NCI-H1694 treated with DMSO at 0.1 percent for 48 hours (cell line): ENCODE results near the gene MB.

Experiments used
- DNase-seq: peaks from one replicate; lab custom pipeline; 2025; lab: John Stamatoyannopoulos, UW

The MB gene

DNA sequence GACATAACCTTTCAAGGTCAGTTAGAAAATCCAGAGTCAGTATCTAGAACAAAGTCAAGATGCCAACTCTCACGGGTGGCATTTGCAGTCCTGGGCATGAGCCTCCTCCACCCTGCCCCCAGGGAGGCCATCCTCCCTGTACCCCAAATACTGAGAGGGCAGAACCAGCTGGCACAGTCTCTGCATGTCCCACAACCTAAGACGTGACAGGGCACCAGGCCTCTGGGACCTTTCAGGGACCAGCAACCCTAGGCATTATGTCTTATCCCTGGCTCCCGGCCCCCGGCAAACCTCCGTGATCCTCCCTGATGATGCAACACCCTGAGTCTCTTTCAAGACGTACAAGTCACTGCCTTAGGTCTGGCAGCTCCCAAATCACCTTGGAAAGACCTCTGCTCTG is 2.0 kb downstream of the MB start:
- DNase-seq: no peak

DNA sequence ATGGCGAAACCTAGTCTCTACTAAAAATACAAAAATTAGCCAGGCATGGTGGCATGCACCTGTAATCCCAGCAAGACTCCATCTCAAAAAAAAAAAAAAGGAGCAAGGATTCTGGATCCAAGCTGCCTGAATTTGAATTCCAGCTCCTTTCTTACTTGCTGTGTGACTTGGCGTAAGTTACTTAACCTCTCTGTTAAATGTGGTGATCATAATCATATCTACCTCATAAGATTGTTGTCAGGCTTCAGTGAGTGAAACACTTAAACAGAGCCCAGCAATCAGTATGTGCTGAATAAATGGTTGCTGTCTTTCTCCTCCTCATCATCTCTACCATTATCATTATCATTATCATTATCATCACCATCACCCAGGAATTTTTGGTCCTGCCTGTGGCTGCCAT is 2.7 kb downstream of the MB start:
- no peak for DNase-seq

DNA sequence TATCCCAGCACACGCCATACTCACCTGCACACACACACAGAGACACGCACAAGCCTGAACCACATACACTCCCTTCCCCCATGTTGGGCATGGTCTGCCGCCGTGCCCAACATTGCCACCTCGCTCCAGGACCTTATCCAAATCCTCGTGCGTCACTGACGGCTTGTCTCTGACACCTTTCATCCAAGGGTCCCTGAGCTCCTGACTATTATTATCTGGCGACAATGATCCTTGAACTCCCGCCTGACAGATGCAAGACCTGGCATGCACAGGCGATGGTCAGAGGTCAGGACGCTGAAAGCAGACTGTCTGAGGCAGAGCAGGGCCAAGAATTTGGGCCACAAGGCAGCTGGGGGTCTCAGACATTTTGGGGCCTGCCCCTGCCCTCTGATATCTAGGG is 4.2 kb downstream of the MB start:
- no peak for DNase-seq

DNA sequence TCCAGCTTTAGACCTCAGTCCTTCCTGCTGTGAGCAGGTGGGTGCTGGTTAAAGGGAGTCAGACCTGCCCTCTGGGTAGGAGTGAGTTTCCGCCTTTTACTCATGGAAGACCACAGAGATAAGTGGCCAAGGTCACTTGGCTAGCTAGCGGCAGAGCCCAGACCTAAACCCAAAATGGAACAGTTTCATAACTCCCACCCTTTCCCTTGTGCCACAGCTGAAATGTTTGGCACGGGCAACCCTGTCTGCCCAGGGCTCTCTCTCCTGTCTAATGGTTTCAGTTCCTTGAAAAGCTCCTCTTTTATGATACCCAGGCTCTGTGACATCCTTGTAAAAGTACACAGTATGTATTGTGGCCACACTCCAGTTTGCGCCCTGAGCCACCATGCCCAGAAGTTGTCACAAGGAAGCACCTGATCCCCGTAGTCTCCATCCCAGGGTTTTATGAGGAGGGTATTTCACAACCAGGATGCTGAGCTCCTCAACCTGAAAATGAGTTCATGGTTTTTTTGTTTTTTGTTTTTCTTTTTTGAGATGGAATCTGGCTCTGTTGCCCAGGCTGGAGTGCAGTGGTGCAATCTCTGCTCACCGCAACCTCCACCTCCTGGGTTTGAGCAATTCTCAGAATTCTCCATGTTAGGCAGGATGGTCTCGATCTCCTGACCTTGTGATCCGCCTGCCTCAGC is 5.1 kb downstream of the MB start:
- DNase-seq: no peak

GRCh38 chr22:35611200-35611890 is 5.8 kb downstream of the MB start:
- DNase-seq: no peak

- no peak for DNase-seq
These were observed 6.4 kb downstream of the MB start for GRCh38 chr22:35610741-35611140.

DNA sequence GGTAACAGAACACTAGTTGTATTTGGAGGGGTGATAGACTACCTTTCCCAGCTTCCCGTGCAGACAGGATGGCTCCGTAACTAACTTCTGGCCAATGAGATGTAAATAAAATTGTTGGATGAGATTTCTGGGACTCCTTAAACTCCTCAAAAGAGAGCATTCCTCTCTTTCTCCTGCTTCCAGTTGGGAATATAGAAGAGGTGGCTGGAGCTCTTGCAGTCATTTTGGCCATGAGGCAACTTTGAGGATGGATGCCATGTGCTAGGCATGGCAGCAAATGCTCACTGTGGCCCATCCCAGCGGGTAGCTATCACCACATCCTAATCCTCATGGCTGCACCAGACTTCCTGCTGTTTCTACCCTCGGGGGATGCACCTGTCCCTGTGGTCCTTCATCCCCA is 7.4 kb downstream of the MB start:
- no peak for DNase-seq

- DNase-seq: no peak
These were observed 7.9 kb downstream of the MB start for GRCh38 chr22:35609261-35609660.

GRCh38 chr22:35608088-35608487 is 9.0 kb downstream of the MB start:
- DNase-seq: no peak

GRCh38 chr22:35606916-35607315 is 10.2 kb downstream of the MB start:
- DNase-seq: no peak

GRCh38 chr22:35605851-35606481 is 11.2 kb downstream of the MB start:
- DNase-seq: no peak

- DNase-seq: peak; percentile 32
These were observed 11.8 kb downstream of the MB start for GRCh38 chr22:35605369-35605680.

DNA sequence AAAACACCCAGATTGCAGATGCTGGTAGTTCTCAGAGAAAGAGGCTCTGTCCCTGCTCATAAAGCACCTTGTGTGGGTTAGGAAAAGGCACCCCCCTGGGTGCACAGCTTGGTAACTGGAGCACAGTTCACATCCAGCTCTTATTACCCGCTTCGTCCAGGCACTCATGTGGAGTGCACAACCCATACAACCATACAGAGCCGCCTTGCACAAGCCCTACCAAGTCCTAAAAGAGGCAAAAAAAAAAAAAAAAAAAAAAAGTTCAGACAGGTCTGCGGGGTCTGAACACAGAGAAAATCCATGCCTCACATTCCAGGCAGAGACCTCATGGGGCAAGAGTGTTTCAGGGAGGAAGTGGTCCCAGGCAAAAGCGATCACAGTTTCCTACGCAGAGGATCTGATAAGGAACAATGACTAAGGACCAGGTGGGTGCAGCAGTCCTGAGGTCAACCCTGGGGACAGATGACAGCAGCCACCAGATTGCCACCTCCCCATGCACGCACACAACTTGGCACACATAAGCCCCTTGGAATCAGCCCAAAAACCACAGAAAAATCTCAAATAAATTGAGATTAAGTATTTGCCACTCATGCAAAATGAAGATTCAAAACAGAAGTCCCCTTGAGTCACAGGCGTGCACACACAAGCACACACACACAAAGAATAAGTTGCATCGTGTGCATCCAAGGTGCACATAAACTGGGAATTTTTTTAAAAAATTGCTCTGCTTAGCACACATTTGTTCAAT is 12.3 kb downstream of the MB start:
- peak; percentile 27 for DNase-seq

DNA sequence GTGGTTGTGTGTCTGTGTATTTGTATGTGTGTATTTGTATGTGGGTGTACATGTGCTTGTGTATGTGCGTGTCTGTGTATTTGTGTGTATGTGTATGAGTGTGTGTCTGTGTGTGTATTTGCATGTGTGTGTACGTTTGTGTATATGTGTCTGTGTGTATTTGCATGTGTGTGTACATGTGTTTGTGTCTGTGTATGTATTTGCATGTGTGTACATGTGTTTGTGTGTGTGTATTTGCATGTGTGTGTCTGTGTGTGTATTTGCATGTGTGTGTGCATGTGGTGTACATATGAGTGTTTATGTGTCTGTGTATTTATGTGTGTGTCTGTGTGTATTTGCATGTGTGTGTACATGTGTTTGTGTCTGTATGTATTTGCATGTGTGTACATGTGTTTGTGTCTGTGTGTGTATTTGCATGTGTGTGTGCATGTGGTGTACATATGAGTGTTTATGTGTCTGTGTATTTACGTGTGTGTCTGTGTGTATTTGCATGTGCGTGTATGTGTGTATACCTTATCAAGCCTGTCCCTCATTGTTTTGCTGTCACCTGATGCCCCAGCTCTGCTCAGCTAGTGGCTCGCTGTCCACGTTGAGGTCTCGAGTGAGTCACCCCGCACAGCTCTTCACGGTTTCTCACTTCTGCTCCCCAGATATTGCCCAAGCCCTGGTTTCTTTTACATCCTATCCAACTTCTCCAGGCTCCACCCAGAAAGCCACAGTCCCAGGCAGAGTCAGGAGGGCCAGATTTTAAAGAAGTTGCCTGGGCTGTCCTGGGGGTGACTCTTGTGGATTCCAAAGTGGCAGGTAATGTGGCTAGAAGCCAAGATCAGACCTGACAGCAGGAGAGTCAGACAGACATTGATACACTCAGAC is 15.2 kb downstream of the MB start:
- no peak for DNase-seq

DNA sequence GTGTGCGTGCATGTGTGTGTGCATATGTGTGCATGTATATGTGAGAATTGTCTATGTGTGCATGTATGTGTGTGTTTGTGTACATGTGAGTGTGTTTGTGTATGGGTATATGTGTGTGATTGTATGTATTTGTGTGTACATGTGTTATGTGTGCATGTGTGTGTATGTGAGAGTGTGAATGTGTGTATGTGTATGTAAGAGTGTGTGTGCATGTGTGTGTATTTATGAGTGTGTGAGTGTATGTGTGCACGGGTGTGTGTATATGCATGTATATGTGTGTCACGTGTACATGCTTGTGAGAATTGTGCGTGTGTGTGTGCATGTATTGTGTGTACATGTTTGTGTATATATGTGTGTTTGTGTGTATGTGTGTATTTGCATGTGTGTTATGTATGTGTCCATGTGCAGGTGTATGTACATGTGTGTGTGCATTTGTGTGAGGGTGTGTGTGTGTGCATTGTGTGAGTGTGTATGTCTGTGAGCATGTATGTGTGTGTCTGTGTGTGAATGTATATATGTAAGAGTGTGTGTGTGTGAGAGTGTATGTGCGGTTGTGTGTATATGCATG is 16.0 kb downstream of the MB start:
- no peak for DNase-seq

DNA sequence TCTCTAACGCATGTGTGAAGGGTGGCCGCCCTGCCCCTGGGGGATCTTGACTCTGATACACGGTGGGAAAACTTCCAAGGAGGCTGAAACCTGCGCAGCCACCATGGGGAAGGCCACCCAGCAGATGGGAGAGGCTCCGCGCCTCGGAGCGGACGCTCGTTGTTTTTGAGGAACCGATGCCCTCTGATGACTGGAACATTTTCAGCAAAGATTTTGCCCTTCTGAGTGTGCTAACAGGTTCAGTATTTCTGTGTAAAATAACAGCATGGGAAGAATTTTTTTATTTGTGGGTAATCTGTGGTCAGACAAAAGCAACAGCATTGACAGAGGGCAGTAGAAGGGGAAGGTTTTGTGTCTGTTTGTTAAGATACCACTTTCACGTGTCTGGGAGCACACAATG is 16.7 kb downstream of the MB start:
- no peak for DNase-seq

GRCh38 chr22:35599364-35599763 is 17.8 kb downstream of the MB start:
- DNase-seq: no peak

- no peak for DNase-seq
These were observed 18.8 kb downstream of the MB start for GRCh38 chr22:35598396-35598710.

GRCh38 chr22:35597692-35598395 is 19.3 kb downstream of the MB start:
- no peak for DNase-seq

GRCh38 chr22:35596821-35597220 is 20.3 kb downstream of the MB start:
- no peak for DNase-seq

- DNase-seq: no peak
These were observed 22.4 kb downstream of the MB start for GRCh38 chr22:35594686-35595085.
